ENCODE measurements around the gene E4F1. TPM values are rescaled to one million over a fixed set of nuclear protein-coding genes. Genes with fewer than 3 reads are reported as not detected.

E4F1 gene
- total and polyA plus RNA-seq, 10 of the 15 experiments (the other 5 are each of a cell fraction or from before 2014, with no cell fraction given) = 0.23 to 36.5 (median 14.5) TPM

- H3K9ac ChIP-seq (ENCODE audit: control insufficient read depth, insufficient read depth, low read length) = no peak overlapping the region
- intact Hi-C loops (cut with micrococcal nuclease; ENCODE audit: unreplicated experiment) = no loop called here
- no peaks in the 10 kb centered on the region for H3K9me3 ChIP-seq (replicated peaks; ENCODE audit: control insufficient read depth, insufficient read depth, low read length)
- no peak for FAIRE-seq
- no peak overlapping the region for H3K27ac ChIP-seq (ENCODE audit: control insufficient read depth, insufficient read depth)
- H3K27me3 ChIP-seq (replicated peaks in 1 of 2; ENCODE audit: control insufficient read depth in 2 of 2, insufficient read depth in 2 of 2, low read length in 1 of 2) = no peaks in the 10 kb centered on the region
- no peak for DNase-seq (ENCODE audit: low read depth, low spot score)
- BruUV-seq (replicated peaks) = no TSS peak
- peaks cover 13% of the 10 kb centered on the region for H3K79me2 ChIP-seq (ENCODE audit: control insufficient read depth, insufficient read depth, low read length)
- WGBS (ENCODE audit: insufficient coverage, insufficient replicate concordance, low lambda C conversion rate, missing lambda C conversion rate) = 91% methylated on average over 18 of the region's 18 CpGs
- H3K4me3 ChIP-seq = no peak overlapping the region
- ChIA-PET SMC1A (ENCODE audit: uncharacterized antibody, unreplicated experiment) (no interaction called here), CTCF (no interaction called here), RAD21 (ENCODE audit: unreplicated experiment) (no interaction called here), POLR2A (interaction anchor here (1.2 kb wide), 1 partner anchor 16 kb away, joined by 3 read pairs; no protein-coding TSS in a partner anchor)
- H3K36me3 ChIP-seq (ENCODE audit: control insufficient read depth in 2 of 2, insufficient read depth in 2 of 2, low read length in 1 of 2) = peaks cover 0 to 22% of the 10 kb centered on the region in 2 experiments; a peak in 2 of 4 replicates
- no peak overlapping the region for H3K4me2 ChIP-seq (ENCODE audit: control insufficient read depth, insufficient read depth)
- no peak for ATAC-seq
- H4K20me1 ChIP-seq (ENCODE audit: control insufficient read depth, insufficient read depth) = no peaks in the 10 kb centered on the region
- peaks cover 6% of the 10 kb centered on the region; the same call in 1 of the 2 replicates for H3K4me1 ChIP-seq (ENCODE audit: control insufficient read depth, insufficient read depth, low read length)
- no peak overlapping the region for H2AFZ ChIP-seq (ENCODE audit: control insufficient read depth, low read depth, low read length)
- in situ Hi-C loops (cut with MboI) = no loop called here
- TF ChIP-seq ELK1 (IDR thresholded peaks at IDR 0.05; ENCODE audit: low read depth, low read length) (no peak), ATF7 (IDR thresholded peaks at IDR 0.05; ENCODE audit: low read depth) (no peak), BACH1 (IDR thresholded peaks at IDR 0.05; ENCODE audit: borderline replicate concordance) (no peak), TBL1XR1 (IDR thresholded peaks at IDR 0.05; ENCODE audit: low read depth, low read length) (no peak), PAX8 (IDR thresholded peaks at IDR 0.05) (no peak), HCFC1 (IDR thresholded peaks at IDR 0.05; ENCODE audit: low read length) (no peak), SREBF2 (IDR thresholded peaks at IDR 0.05; ENCODE audit: low read length) (no peak), CBFB (IDR thresholded peaks at IDR 0.05; ENCODE audit: low read depth) (no peak), NRF1 (conservative IDR thresholded peaks at IDR 0.05; ENCODE audit: low read depth, low read length) (no peak)
Observed at GRCh38 chr16:2246301-2246885, 23.0 kb downstream of the E4F1 start.
